H1 (cell line): ENCODE data around the gene FHDC1. TPM values are rescaled to one million over a fixed set of nuclear protein-coding genes. Genes with fewer than 3 reads are reported as not detected.
A peak's percentile ranks its signal among the peaks of the same experiment; 100 is the strongest.

Experiments
- CTCF ChIA-PET: fragments of 300-600 bp; sonication (Branson Sonifier 250); formaldehyde crosslinking; loops from one replicate; lab custom pipeline; 2021; ENCODE audit not compliant: partially characterized antibody; lab: Charles Lee
- POLR2A ChIA-PET: fragments of 300-600 bp; sonication (Branson Sonifier 250); formaldehyde crosslinking; loops from one replicate; lab custom pipeline; 2021; ENCODE audit warnings: inconsistent platforms; ENCODE audit not compliant: partially characterized antibody; lab: Charles Lee
- DNase-seq, 2 experiments: peaks; one replicate each; pipeline versions ENCODE4 v3.0.0 to v3.0.0-alpha.2; 2010 to 2022; ENCODE audit warnings: low spot score in 2 of 2, low read depth in 1 of 2, mixed read lengths in 1 of 2
- FAIRE-seq: peaks from 2 replicates; lab custom pipeline; 2011; peaks lifted over from hg19 to GRCh38; lab: Jason Lieb, UNC
- H2AFZ ChIP-seq: 2 replicates; pipeline ENCODE4 v1.8.1; 2012; ENCODE audit warnings: low read length, inconsistent platforms
- H2AK5ac ChIP-seq: 2 replicates; pipeline ENCODE4 v1.6.1; 2013; ENCODE audit warnings: low read depth, low read length
- H2BK120ac ChIP-seq: replicated peaks from 2 replicates; pipeline ENCODE3; 2013; ENCODE audit warnings: low read depth, low read length, inconsistent platforms
- H2BK12ac ChIP-seq: 2 replicates; pipeline ENCODE4 v1.6.1; 2013; ENCODE audit warnings: low read depth, low read length
- H2BK15ac ChIP-seq: 2 replicates; pipeline ENCODE4 v1.6.1; 2013; ENCODE audit warnings: low read length
- H2BK20ac ChIP-seq: 2 replicates; pipeline ENCODE4 v1.6.1; 2013; ENCODE audit warnings: low read length
- H2BK5ac ChIP-seq: 2 replicates; pipeline ENCODE4 v1.6.1; 2013; ENCODE audit warnings: low read depth, low read length
- H3K14ac ChIP-seq: 2 replicates; pipeline ENCODE4 v1.6.1; 2013; ENCODE audit warnings: inconsistent platforms; ENCODE audit not compliant: insufficient read length
- H3K18ac ChIP-seq: 2 replicates; pipeline ENCODE4 v1.6.1; 2013; ENCODE audit warnings: low read length; ENCODE audit errors: extremely low read depth
- H3K23ac ChIP-seq: 2 replicates; pipeline ENCODE4 v1.6.1; 2013; ENCODE audit warnings: inconsistent platforms; ENCODE audit not compliant: insufficient read length
- H3K23me2 ChIP-seq: 2 replicates; pipeline ENCODE4 v1.6.1; 2013; ENCODE audit warnings: low read depth, low read length
- H3K27ac ChIP-seq: 2 replicates; pipeline ENCODE4 v1.6.1; 2011; ENCODE audit warnings: low read depth, low read length, inconsistent platforms
- H3K27me3 ChIP-seq, 4 experiments: replicated peaks in 1 of 4; 1 replicate in 1 of 4; 2 replicates in 3 of 4; pipeline versions ENCODE4 v1.6.1 to v1.8.1; 2011 to 2013; ENCODE audit warnings: low read length in 3 of 4, mild to moderate bottlenecking in 3 of 4, inconsistent platforms in 2 of 4, mixed read lengths in 2 of 4, moderate library complexity in 1 of 4; ENCODE audit not compliant: control insufficient read depth in 3 of 4, insufficient read depth in 3 of 4; ENCODE audit errors: extremely low read depth in 1 of 4
- H3K36me3 ChIP-seq, 4 experiments: 2 replicates each; pipeline versions ENCODE4 v1.6.1 to v1.8.1; 2011 to 2013; ENCODE audit warnings: mild to moderate bottlenecking in 4 of 4, low read length in 3 of 4, moderate library complexity in 2 of 4, control low read depth in 1 of 4, inconsistent platforms in 1 of 4; ENCODE audit not compliant: insufficient read depth in 4 of 4, control insufficient read depth in 2 of 4
- H3K4ac ChIP-seq: replicated peaks from 2 replicates; pipeline ENCODE3; 2013; ENCODE audit warnings: low read length, low read depth, mixed read lengths, inconsistent platforms; ENCODE audit not compliant: insufficient read length
- H3K4me1 ChIP-seq, 4 experiments: replicated peaks in 1 of 4; 1 replicate in 1 of 4; 2 replicates in 3 of 4; pipeline versions ENCODE4 v1.6.1 to v1.8.1; 2011 to 2013; ENCODE audit warnings: low read length in 3 of 4, inconsistent platforms in 2 of 4, mixed read lengths in 1 of 4; ENCODE audit not compliant: insufficient read depth in 4 of 4, control insufficient read depth in 3 of 4
- H3K4me2 ChIP-seq, 2 experiments: 2 replicates each; pipeline versions ENCODE4 v1.6.1 to v1.8.1; 2011 to 2013; ENCODE audit warnings: low read depth in 2 of 2, low read length in 2 of 2, control low read depth in 1 of 2, inconsistent platforms in 1 of 2, mild to moderate bottlenecking in 1 of 2; ENCODE audit not compliant: insufficient read depth in 1 of 2
- H3K4me3 ChIP-seq, 4 experiments: fragments of 200-600, 300-600 bp in 1 of 4; sonication (generic), shearing (Covaris generic), sonication (Bioruptor Twin) in 1 of 4; 2 replicates each; pipeline versions ENCODE4 v1.5.1 to v1.8.1; 2011 to 2016; ENCODE audit warnings: low read length in 4 of 4, low read depth in 3 of 4, control low read depth in 2 of 4, inconsistent platforms in 2 of 4, mild to moderate bottlenecking in 2 of 4, mixed read lengths in 1 of 4, moderate library complexity in 1 of 4; ENCODE audit not compliant: insufficient read depth in 2 of 4; ENCODE audit errors: extremely low read depth in 1 of 4
- H3K56ac ChIP-seq: replicated peaks from 2 replicates; pipeline ENCODE3; 2013; ENCODE audit warnings: low read depth, mild to moderate bottlenecking, mixed read lengths, low read length, inconsistent platforms; ENCODE audit not compliant: insufficient read length
- H3K79me1 ChIP-seq: 2 replicates; pipeline ENCODE4 v1.6.1; 2013; ENCODE audit warnings: low read depth, low read length, control low read depth
- H3K79me2 ChIP-seq, 2 experiments: 2 replicates each; pipeline versions ENCODE4 v1.6.1 to v1.8.1; 2012 to 2013; ENCODE audit warnings: low read length in 2 of 2, mild to moderate bottlenecking in 2 of 2, inconsistent platforms in 1 of 2; ENCODE audit not compliant: insufficient read depth in 2 of 2, control insufficient read depth in 1 of 2
- H3K9ac ChIP-seq, 4 experiments: replicated peaks in 1 of 4; 1 replicate in 1 of 4; 2 replicates in 3 of 4; pipeline versions ENCODE4 v1.6.1 to v1.8.1; 2011 to 2013; ENCODE audit warnings: low read depth in 3 of 4, low read length in 3 of 4, control low read depth in 2 of 4, mild to moderate bottlenecking in 2 of 4, moderate library complexity in 2 of 4, inconsistent platforms in 1 of 4; ENCODE audit errors: extremely low read depth in 1 of 4
- H3K9me3 ChIP-seq, 2 experiments: 2 replicates each; pipeline versions ENCODE4 v1.6.1 to v1.8.1; 2012 to 2013; ENCODE audit warnings: mild to moderate bottlenecking in 2 of 2, moderate library complexity in 2 of 2, control low read depth in 1 of 2, inconsistent platforms in 1 of 2, low read depth in 1 of 2, low read length in 1 of 2, mixed read lengths in 1 of 2; ENCODE audit not compliant: insufficient read depth in 2 of 2
- H4K20me1 ChIP-seq, 2 experiments: replicated peaks in 1 of 2; 2 replicates each; pipeline versions ENCODE3 to v1.8.1; 2011 to 2013; ENCODE audit warnings: inconsistent platforms in 2 of 2, low read length in 2 of 2, mild to moderate bottlenecking in 1 of 2; ENCODE audit not compliant: insufficient read depth in 2 of 2, control insufficient read depth in 1 of 2
- H4K5ac ChIP-seq: 2 replicates; pipeline ENCODE4 v1.6.1; 2013; ENCODE audit warnings: low read length, low read depth, mixed read lengths, inconsistent platforms; ENCODE audit not compliant: insufficient read length
- H4K8ac ChIP-seq: 2 replicates; pipeline ENCODE4 v1.8.0; 2013; ENCODE audit warnings: mild to moderate bottlenecking, moderate library complexity, low read length, inconsistent platforms; ENCODE audit not compliant: insufficient read depth; ENCODE audit errors: extremely low read depth
- H4K91ac ChIP-seq: replicated peaks from 2 replicates; pipeline ENCODE3; 2013; ENCODE audit warnings: low read length, mixed read lengths, inconsistent platforms; ENCODE audit not compliant: insufficient read length
- BCL11A ChIP-seq, 2 experiments: IDR thresholded peaks; one replicate each; pipeline ENCODE4 v1.6.1; 2011; ENCODE audit warnings: low read depth in 2 of 2, low read length in 2 of 2, mild to moderate bottlenecking in 2 of 2
- EGR1 ChIP-seq: IDR thresholded peaks from 2 replicates; pipeline ENCODE4 v1.6.1; 2011; ENCODE audit warnings: low read depth, low read length, borderline replicate concordance
- WGBS, 2 experiments: shearing (Covaris generic) in 1 of 2; methylation state at CpG; one replicate each; pipeline versions ENCODE4 v1.1.6 to v1.1.7; 2013 to 2015; ENCODE audit warnings: low lambda C conversion rate in 2 of 2, mixed read lengths in 2 of 2, inconsistent platforms in 1 of 2, low coverage in 1 of 2, missing lambda C conversion rate in 1 of 2; ENCODE audit not compliant: insufficient replicate concordance in 2 of 2, insufficient coverage in 1 of 2, insufficient read length in 1 of 2; ENCODE audit errors: extremely low coverage in 1 of 2, missing lambda C conversion rate in 1 of 2; 5-methylcytosine and 5-hydroxymethylcytosine counted together
- polyA plus RNA-seq, 7 experiments: library from polyadenylated mRNA; depleted of rRNA in 3 of 7; stranded (reverse) in 5 of 7; unstranded in 2 of 7; fragments of >200 nt in 5 of 7; fragments of 200-250 nt in 2 of 7; gene quantifications; 1 replicate in 5 of 7; 2 replicates in 1 of 7; 4 replicates in 1 of 7; pipeline versions ENCODE4 v1.2.1 to v1.2.3, GENCODE V29; 2011 to 2013; ENCODE audit warnings: missing spikeins in 2 of 7, mixed read lengths in 2 of 7
- total RNA-seq: library from RNA; stranded (reverse); fragmentation: NEBNext Ultra II Directional; extraction: Animal tissue kit (Norgen Biotek cat#: 25700); gene quantifications from 2 replicates; pipeline ENCODE4 v1.2.1, GENCODE V29; 2021

The FHDC1 gene
- total and polyA plus RNA-seq, 2 of the 8 experiments (the other 6 are each of a cell fraction or from before 2014, with no cell fraction given): 6.4 to 28.6 TPM

- Histone ChIP-seq H3K79me1 (no peaks in the 10 kb centered on the region), H3K9ac (no peak overlapping the region), H3K4me1 (peaks cover 0 to 3% (median 0%) of the 10 kb centered on the region in 4 experiments; a peak in 1 of 7 replicates), H4K5ac (no peak overlapping the region), H3K18ac (no peak overlapping the region), H2BK120ac (no peak overlapping the region), H2AK5ac (no peak overlapping the region), H3K23ac (no peak overlapping the region), H3K4me3 (no peak overlapping the region), H3K27me3 (no peaks in the 10 kb centered on the region), H3K79me2 (no peaks in the 10 kb centered on the region), H3K56ac (no peak overlapping the region), H3K36me3 (peaks cover 11 to 68% (median 38%) of the 10 kb centered on the region in 4 experiments), H4K8ac (no peak overlapping the region), H2BK12ac (no peak overlapping the region), H2AFZ (no peak overlapping the region), H3K27ac (no peak overlapping the region), H3K14ac (no peak overlapping the region), H4K91ac (no peak overlapping the region), H2BK20ac (no peak overlapping the region), H3K9me3 (no peaks in the 10 kb centered on the region), H2BK15ac (no peak overlapping the region), H3K4ac (no peak overlapping the region), H3K4me2 (no peak overlapping the region), H3K23me2 (no peaks in the 10 kb centered on the region; the same call in 1 of the 2 replicates), H2BK5ac (peak overlapping the region; percentile 60; the same call in 1 of the 2 replicates), H4K20me1 (peaks cover 0 to 1% of the 10 kb centered on the region in 2 experiments)
- DNase-seq (no peak), FAIRE-seq (no peak)
- TF ChIP-seq BCL11A (IDR thresholded peaks at IDR 0.05; ENCODE audit: low read depth in 2 of 2, low read length in 2 of 2) (no peak), EGR1 (no peak)
- 80% methylated on average over 4 of the region's 4 CpGs; no CpG with 5 or more reads in 1 of the 2 experiments for WGBS, 2 experiments
- ChIA-PET CTCF (interaction anchor here (0.6 to 1.8 kb wide), 8 partner anchors 10 to 164 kb away, joined by 3 to 7 read pairs (median 4); no protein-coding TSS in a partner anchor), POLR2A (interaction anchor here (1.2 to 3.9 kb wide), 3 partner anchors 10 to 15 kb away, joined by 3 to 12 read pairs (median 4); no protein-coding TSS in a partner anchor)
Observed at GRCh38 chr4:152964335-152964734, 28.2 kb downstream of the FHDC1 start.
